ENCODE results near the gene NUPR1. TPM values are rescaled to one million over a fixed set of nuclear protein-coding genes. Genes with fewer than 3 reads are reported as not detected.

Gene NUPR1
- polyA plus RNA-seq (2011; rRNA removed) (90.8 and 108 TPM in 2 replicates), polyA minus RNA-seq (2011; rRNA and poly(A)+ RNA removed) (16.5 and 22.4 TPM in 2 replicates)

- no peaks in the 10 kb centered on the region for H3K27me3 ChIP-seq (ENCODE audit: control insufficient read depth, insufficient read depth, low read length)
- H3K27ac ChIP-seq (ENCODE audit: low read depth, low read length), result peak within 1 kb of the TSS; percentile 96
- DNase-seq (ENCODE audit: low read depth, low spot score), result peak; percentile 97
- ChIA-PET POLR2A (interaction anchor here (0.8 to 1.2 kb wide), 2 partner anchors 9 to 33 kb away, joined by 3 to 4 read pairs; no protein-coding TSS in a partner anchor), CTCF (no interaction called here)
- no peak for TF ChIP-seq CTCF (IDR thresholded peaks at IDR 0.05; ENCODE audit: low read depth, low read length)
- H3K4me3 ChIP-seq (ENCODE audit: low read depth, low read length), result peak within 1 kb of the TSS; percentile 83
- peaks cover 12% of the 10 kb centered on the region for H3K9me3 ChIP-seq (ENCODE audit: control insufficient read depth, insufficient read depth, low read length)
These were observed at the start of gene NUPR1 for GRCh38 chr16:28538733-28539596. Gene NUPR1 (minus strand): TSS chr16:28538974. CDS start chr16:28538907, 67 bp downstream.

- no peak overlapping the region for H3K27ac ChIP-seq (ENCODE audit: low read depth, low read length)
- H3K4me3 ChIP-seq (ENCODE audit: low read depth, low read length), result no peak overlapping the region
- POLR2A ChIA-PET, result no interaction called here
- TF ChIP-seq CTCF (IDR thresholded peaks at IDR 0.05; ENCODE audit: low read depth, low read length), result no peak
- DNase-seq (ENCODE audit: low read depth, low spot score), result no peak
- CTCF ChIA-PET, result no interaction called here
- H3K27me3 ChIP-seq (ENCODE audit: control insufficient read depth, insufficient read depth, low read length), result no peaks in the 10 kb centered on the region
- H3K9me3 ChIP-seq (ENCODE audit: control insufficient read depth, insufficient read depth, low read length), result no peaks in the 10 kb centered on the region
These were observed 48.6 kb upstream of the NUPR1 start for GRCh38 chr16:28587386-28587785.

GRCh38 chr16:28586466-28586865 is 47.7 kb upstream of the NUPR1 start:
- DNase-seq (ENCODE audit: low read depth, low spot score), result no peak
- Histone ChIP-seq H3K27me3 (ENCODE audit: control insufficient read depth, insufficient read depth, low read length) (no peaks in the 10 kb centered on the region), H3K27ac (ENCODE audit: low read depth, low read length) (no peak overlapping the region), H3K4me3 (ENCODE audit: low read depth, low read length) (no peak overlapping the region), H3K9me3 (ENCODE audit: control insufficient read depth, insufficient read depth, low read length) (no peaks in the 10 kb centered on the region)
- no peak for TF ChIP-seq CTCF (IDR thresholded peaks at IDR 0.05; ENCODE audit: low read depth, low read length)
- POLR2A ChIA-PET, result no interaction called here
- CTCF ChIA-PET, result no interaction called here

- no peak overlapping the region for H3K4me3 ChIP-seq (ENCODE audit: low read depth, low read length)
- H3K27ac ChIP-seq (ENCODE audit: low read depth, low read length), result no peak overlapping the region
- ChIA-PET CTCF (no interaction called here), POLR2A (no interaction called here)
- TF ChIP-seq CTCF (IDR thresholded peaks at IDR 0.05; ENCODE audit: low read depth, low read length), result no peak
- no peaks in the 10 kb centered on the region for H3K27me3 ChIP-seq (ENCODE audit: control insufficient read depth, insufficient read depth, low read length)
- no peaks in the 10 kb centered on the region for H3K9me3 ChIP-seq (ENCODE audit: control insufficient read depth, insufficient read depth, low read length)
- DNase-seq (ENCODE audit: low read depth, low spot score), result no peak
These were observed 46.9 kb upstream of the NUPR1 start for GRCh38 chr16:28585674-28586073.

GRCh38 chr16:28580726-28581315 is 42.0 kb upstream of the NUPR1 start:
- TF ChIP-seq CTCF (IDR thresholded peaks at IDR 0.05; ENCODE audit: low read depth, low read length), result no peak
- CTCF ChIA-PET, result no interaction called here
- Histone ChIP-seq H3K27me3 (ENCODE audit: control insufficient read depth, insufficient read depth, low read length) (no peaks in the 10 kb centered on the region), H3K4me3 (ENCODE audit: low read depth, low read length) (no peak overlapping the region), H3K27ac (ENCODE audit: low read depth, low read length) (no peak overlapping the region), H3K9me3 (ENCODE audit: control insufficient read depth, insufficient read depth, low read length) (no peaks in the 10 kb centered on the region)
- no peak for DNase-seq (ENCODE audit: low read depth, low spot score)
- POLR2A ChIA-PET, result no interaction called here
